ENCODE measurements around the gene EIF4E2. TPM values are rescaled to one million over a fixed set of nuclear protein-coding genes. Genes with fewer than 3 reads are reported as not detected.

Gene EIF4E2
- total and polyA plus RNA-seq, 2 of the 4 experiments (the other 2 are of a cell fraction) = 52.1 to 105 TPM

- Histone ChIP-seq H2AFZ (replicated peaks; ENCODE audit: low read length, poor library complexity) (no peak overlapping the region), H3K4me1 (ENCODE audit: control insufficient read depth, insufficient read depth, low read length) (no peaks in the 10 kb centered on the region), H2BK20ac (ENCODE audit: low read depth, low read length) (no peak overlapping the region), H2BK120ac (ENCODE audit: low read depth, low read length) (no peak overlapping the region), H3K4ac (ENCODE audit: low read depth, low read length) (no peak overlapping the region), H3K9me1 (ENCODE audit: insufficient read depth, low read length) (peaks cover 7% of the 10 kb centered on the region; the same call in 1 of the 2 replicates), H3K79me1 (ENCODE audit: low read depth in 1 of 2, low read length in 2 of 2) (peaks cover 4 to 18% of the 10 kb centered on the region in 2 experiments), H4K5ac (ENCODE audit: low read depth, low read length) (no peak overlapping the region), H3K18ac (ENCODE audit: low read depth, low read length) (no peak overlapping the region), H3K27me3 (ENCODE audit: control insufficient read depth, insufficient read depth, low read length) (peaks cover 2% of the 10 kb centered on the region; the same call in 1 of the 2 replicates), H4K91ac (ENCODE audit: insufficient read depth, low read depth, low read length) (no peak overlapping the region), H3K9me3 (ENCODE audit: control insufficient read depth, insufficient read depth, low read length) (no peaks in the 10 kb centered on the region), H2BK5ac (ENCODE audit: low read depth, low read length, poor library complexity, severe bottlenecking) (no peak overlapping the region), H4K8ac (ENCODE audit: low read depth in 2 of 2, low read length in 2 of 2) (no peak overlapping the region), H3K9ac (ENCODE audit: low read depth, low read length) (no peak overlapping the region), H2BK15ac (ENCODE audit: low read depth, low read length) (no peak overlapping the region), H2AK5ac (ENCODE audit: low read depth, low read length) (no peak overlapping the region), H3K4me3 (ENCODE audit: insufficient read depth, low read depth, low read length) (no peak overlapping the region), H3K56ac (ENCODE audit: extremely low read depth, insufficient read depth, low read length) (no peak overlapping the region), H3K14ac (replicated peaks; ENCODE audit: low read depth, low read length) (no peak overlapping the region), H2AK9ac (replicated peaks; ENCODE audit: low read depth, low read length, poor library complexity) (no peak overlapping the region), H3K36me3 (ENCODE audit: control insufficient read depth, insufficient read depth, low read length) (peaks cover 4% of the 10 kb centered on the region; the same call in 1 of the 2 replicates), H4K20me1 (ENCODE audit: insufficient read depth, low read length) (no peaks in the 10 kb centered on the region; the same call in 1 of the 2 replicates), H3K23ac (ENCODE audit: low read depth, low read length) (no peak overlapping the region), H3K27ac (ENCODE audit: insufficient read depth, low read length) (no peak overlapping the region), H3K4me2 (ENCODE audit: low read depth, low read length) (no peak overlapping the region)
- 100% methylated on average over 1 of the region's 6 CpGs; no CpG with 5 or more reads in 1 of the 2 experiments for WGBS, 2 experiments (ENCODE audit: extremely low coverage in 2 of 2, insufficient read length in 1 of 2)
- in situ Hi-C loops (cut with MboI; ENCODE audit: low sequenced_read_pairs) (no loop called here), dilution Hi-C loops (cut with HindIII; ENCODE audit: low sequenced_read_pairs, unreplicated experiment) (no loop called here), intact Hi-C loops (cut with micrococcal nuclease) (no loop called here)
- DNase-seq (no peak), ATAC-seq (ENCODE audit: low read depth) (no peak)
- CTCF ChIA-PET = no interaction called here
- BruUV-seq (replicated peaks) = no TSS peak
- POLR2A ChIA-PET (ENCODE audit: unreplicated experiment) = interaction anchor here (0.6 kb wide), 1 partner anchor 11 kb away, joined by 4 read pairs; no protein-coding TSS in a partner anchor
- TF ChIP-seq POLR2A (IDR thresholded peaks at IDR 0.05; ENCODE audit: low read depth, low read length) = no peak
- no peak for TF ChIP-seq CEBPB (IDR thresholded peaks at IDR 0.05; ENCODE audit: low read depth, low read length)
- no peak for TF ChIP-seq RFX5 (IDR thresholded peaks at IDR 0.05; ENCODE audit: low read depth, low read length)
- TF ChIP-seq RAD21 (IDR thresholded peaks at IDR 0.05; ENCODE audit: low read length) = no peak
- TF ChIP-seq USF2 (IDR thresholded peaks at IDR 0.05; ENCODE audit: low read depth, low read length) = no peak
Observed at GRCh38 chr2:232544674-232545073, 5.8 kb upstream of the EIF4E2 start.

All from IMR-90 (cell line).